Peyer's patch (tissue), 4 donors: ENCODE measurements around the gene TEAD4.

ENCODE experiments used
- CTCF ChIP-seq, 6 experiments: fragments of 450-650 bp in 4 of 6; fragments of 200-600 bp in 2 of 6; sonication (generic) in 1 of 6; IDR thresholded peaks; one replicate each; pipeline ENCODE4 v1.5.1; 2017 to 2019; ENCODE audit warnings: antibody characterized with exemption in 6 of 6, mild to moderate bottlenecking in 3 of 6, moderate library complexity in 1 of 6
- POLR2A ChIP-seq, 2 donors: fragments of 450-650 bp; IDR thresholded peaks; one replicate each; pipeline ENCODE4 v1.5.1; 2017; ENCODE audit warnings: antibody characterized with exemption in 2 of 2, mild to moderate bottlenecking in 2 of 2, moderate library complexity in 2 of 2

GRCh38 chr12:3009780-3010179 is 50.6 kb downstream of the TEAD4 start:
- TF ChIP-seq POLR2A (IDR thresholded peaks at IDR 0.05) (no peak), CTCF (IDR thresholded peaks at IDR 0.05) (no peak)
